ENCODE measurements around the gene COL4A6.

- TF ChIP-seq CTCF (conservative IDR thresholded peaks at IDR 0.05) = no peak
- no peak for TF ChIP-seq ZFX (IDR thresholded peaks at IDR 0.05)
Observed at GRCh38 chrX:108148524-108148923, 289.7 kb downstream of the COL4A6 start.

Data from C4-2B (cell line).